Neuronal stem cell (in vitro differentiated cells): ENCODE results near the gene TRPV4.

Source experiments
- DNase-seq: peaks from one replicate; pipeline ENCODE4 v3.0.0-alpha.2; 2013; ENCODE audit warnings: low spot score
- H2AFZ ChIP-seq: one replicate; pipeline ENCODE4 v1.6.1; 2013; ENCODE audit warnings: mild to moderate bottlenecking, low read length, inconsistent platforms
- H2AK5ac ChIP-seq: 2 replicates; pipeline ENCODE4 v1.6.1; 2013; ENCODE audit warnings: low read depth, mild to moderate bottlenecking, inconsistent platforms, low read length, moderate library complexity, mixed read lengths
- H2BK120ac ChIP-seq: 2 replicates; pipeline ENCODE4 v1.6.1; 2013; ENCODE audit warnings: low read depth, mild to moderate bottlenecking, inconsistent platforms, low read length, moderate library complexity, mixed read lengths
- H2BK12ac ChIP-seq: one replicate; pipeline ENCODE4 v1.6.1; 2013; ENCODE audit warnings: low read length, inconsistent platforms
- H2BK15ac ChIP-seq: 2 replicates; pipeline ENCODE4 v1.6.1; 2013; ENCODE audit warnings: mild to moderate bottlenecking, low read length, inconsistent platforms, mixed read lengths
- H2BK5ac ChIP-seq: one replicate; pipeline ENCODE4 v1.6.1; 2013; ENCODE audit warnings: inconsistent platforms, mild to moderate bottlenecking, low read length, moderate library complexity
- H3K14ac ChIP-seq: one replicate; pipeline ENCODE4 v1.6.1; 2013; ENCODE audit warnings: low read length, inconsistent platforms
- H3K18ac ChIP-seq: 2 replicates; pipeline ENCODE4 v1.6.1; 2013; ENCODE audit warnings: low read length, inconsistent platforms
- H3K23ac ChIP-seq: 2 replicates; pipeline ENCODE4 v1.6.1; 2013; ENCODE audit warnings: low read depth, mild to moderate bottlenecking, mixed read lengths, low read length, inconsistent platforms; ENCODE audit not compliant: poor library complexity
- H3K27ac ChIP-seq: replicated peaks from 3 replicates; pipeline ENCODE4 v1.5.1; 2013; ENCODE audit warnings: low read length, inconsistent platforms
- H3K27me3 ChIP-seq, 3 experiments: 2 replicates each; pipeline ENCODE4 v1.6.1; 2013; ENCODE audit warnings: low read length in 3 of 3, mild to moderate bottlenecking in 2 of 3, inconsistent platforms in 1 of 3, low read depth in 1 of 3, mixed read lengths in 1 of 3, moderate library complexity in 1 of 3; ENCODE audit not compliant: control insufficient read depth in 3 of 3, insufficient read depth in 3 of 3
- H3K36me3 ChIP-seq, 2 donors: replicated peaks in 1 of 2; 2 replicates each; pipeline ENCODE4 v1.6.1; 2013; ENCODE audit warnings: low read length in 2 of 2; ENCODE audit not compliant: control insufficient read depth in 2 of 2, insufficient read depth in 2 of 2
- H3K4ac ChIP-seq: 2 replicates; pipeline ENCODE4 v1.6.1; 2013; ENCODE audit warnings: inconsistent platforms, mild to moderate bottlenecking, low read length, moderate library complexity
- H3K4me1 ChIP-seq, 2 donors: 1 replicate in 1 of 2; 2 replicates in 1 of 2; pipeline ENCODE4 v1.6.1; 2013; ENCODE audit warnings: low read length in 2 of 2, low read depth in 1 of 2; ENCODE audit not compliant: control insufficient read depth in 2 of 2, insufficient read depth in 1 of 2
- H3K4me2 ChIP-seq: one replicate; pipeline ENCODE4 v1.6.1; 2013; ENCODE audit warnings: mild to moderate bottlenecking, low read length, inconsistent platforms; ENCODE audit not compliant: insufficient read depth, poor library complexity, severe bottlenecking
- H3K4me3 ChIP-seq, 2 donors: 2 replicates each; pipeline ENCODE4 v1.5.1; 2013; ENCODE audit warnings: low read length in 2 of 2, mild to moderate bottlenecking in 2 of 2, inconsistent platforms in 1 of 2, moderate library complexity in 1 of 2
- H3K79me1 ChIP-seq: one replicate; pipeline ENCODE4 v1.6.1; 2013; ENCODE audit warnings: low read depth, mild to moderate bottlenecking, inconsistent platforms, low read length, moderate library complexity
- H3K9ac ChIP-seq: one replicate; pipeline ENCODE4 v1.6.1; 2013; ENCODE audit warnings: mild to moderate bottlenecking, low read depth, low read length, inconsistent platforms; ENCODE audit not compliant: poor library complexity
- H3K9me3 ChIP-seq, 2 donors: replicated peaks in 1 of 2; 2 replicates each; pipeline versions ENCODE3 to v1.6.1; 2013; ENCODE audit warnings: low read length in 2 of 2, mild to moderate bottlenecking in 2 of 2, inconsistent platforms in 1 of 2, low read depth in 1 of 2, mixed read lengths in 1 of 2, moderate library complexity in 1 of 2; ENCODE audit not compliant: control insufficient read depth in 2 of 2, insufficient read depth in 1 of 2
- H4K8ac ChIP-seq: one replicate; pipeline ENCODE4 v1.6.1; 2013; ENCODE audit warnings: low read depth, mild to moderate bottlenecking, inconsistent platforms, low read length, moderate library complexity
- H4K91ac ChIP-seq: one replicate; pipeline ENCODE4 v1.6.1; 2013; ENCODE audit warnings: low read length, low read depth, mild to moderate bottlenecking, inconsistent platforms; ENCODE audit not compliant: poor library complexity
- WGBS, 2 donors: extraction: QIAGEN DNeasy Blood & Tissue Kit; methylation state at CpG; one replicate each; pipeline ENCODE4 v1.1.7; 2013; ENCODE audit warnings: missing lambda C conversion rate in 2 of 2, mixed read lengths in 1 of 2; ENCODE audit not compliant: insufficient read length in 2 of 2, insufficient replicate concordance in 1 of 2; ENCODE audit errors: extremely low coverage in 2 of 2; 5-methylcytosine and 5-hydroxymethylcytosine counted together

The TRPV4 gene

GRCh38 chr12:109828754-109829511 is 4.3 kb downstream of the TRPV4 start:
- Histone ChIP-seq H3K4me1 (no peaks in the 10 kb centered on the region), H3K4me2 (no peak overlapping the region), H3K27ac (no peak overlapping the region), H3K4ac (no peak overlapping the region), H4K91ac (no peak overlapping the region), H4K8ac (no peak overlapping the region), H2BK12ac (no peak overlapping the region), H3K9me3 (no peaks in the 10 kb centered on the region), H2BK5ac (no peak overlapping the region), H2AK5ac (peak overlapping the region; percentile 28), H3K14ac (no peak overlapping the region), H2BK120ac (no peak overlapping the region), H3K79me1 (no peaks in the 10 kb centered on the region), H3K4me3 (no peak overlapping the region), H3K23ac (no peak overlapping the region), H2BK15ac (no peak overlapping the region), H3K18ac (no peak overlapping the region), H3K27me3 (peaks cover 0 to 50% (median 2%) of the 10 kb centered on the region in 3 experiments), H2AFZ (no peak overlapping the region), H3K9ac (no peak overlapping the region), H3K36me3 (no peaks in the 10 kb centered on the region)
- no peak for DNase-seq
- no CpG with 5 or more reads among the region's 3 CpGs for WGBS, 2 donors

DNA sequence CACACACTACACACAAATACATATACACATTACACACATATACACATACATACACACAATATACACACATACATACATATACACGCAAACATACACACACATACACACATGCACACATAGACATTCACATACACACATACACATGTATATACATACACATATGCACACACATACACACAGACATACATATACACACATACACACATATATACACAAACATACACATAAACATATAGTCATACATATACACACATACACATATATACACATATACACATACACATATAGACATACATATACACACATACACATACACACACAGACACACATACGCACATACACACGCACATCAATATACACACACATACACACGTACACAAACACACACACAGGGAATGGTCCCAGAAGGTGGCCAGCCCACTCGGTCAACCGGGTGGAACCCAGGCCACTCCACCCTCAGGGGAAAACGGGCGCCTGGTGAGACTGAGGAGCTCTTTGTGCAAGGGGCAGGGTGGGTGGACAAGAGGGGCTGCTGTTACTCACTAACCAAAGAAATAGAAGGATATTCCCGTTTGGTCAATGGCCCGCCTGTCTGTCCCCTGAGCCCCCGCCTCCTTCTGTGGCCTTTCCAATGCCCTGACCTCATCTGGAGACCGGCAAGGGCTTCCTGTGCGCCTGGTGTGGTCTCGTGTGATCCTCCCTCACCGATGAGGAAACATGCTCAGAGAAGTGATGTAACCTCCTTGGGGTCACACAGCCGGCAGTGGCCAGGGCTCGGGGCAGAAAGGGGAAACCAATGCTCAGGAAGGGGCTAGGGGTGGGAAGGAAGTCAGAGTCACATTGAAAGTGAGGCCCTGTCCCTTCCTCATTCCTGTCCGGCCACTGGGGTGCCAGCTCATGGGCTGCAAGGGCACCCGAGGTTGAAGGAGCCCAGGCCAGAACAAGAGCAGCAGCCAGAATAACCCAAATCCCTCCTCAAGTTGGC is 5.3 kb downstream of the TRPV4 start:
- 96% methylated on average over 2 of the region's 19 CpGs; no CpG with 5 or more reads in 1 of the 2 donors for WGBS, 2 donors
- no peaks in the 10 kb centered on the region for H3K36me3 ChIP-seq
- no peak overlapping the region for H2BK120ac ChIP-seq
- no peaks in the 10 kb centered on the region for H3K4me1 ChIP-seq
- H2AK5ac ChIP-seq, result peak overlapping the region; percentile 20
- H3K23ac ChIP-seq, result no peak overlapping the region
- no peaks in the 10 kb centered on the region for H3K9me3 ChIP-seq
- H2BK5ac ChIP-seq, result no peak overlapping the region
- no peak overlapping the region for H3K14ac ChIP-seq
- H3K4ac ChIP-seq, result no peak overlapping the region
- no peak overlapping the region for H2BK15ac ChIP-seq
- no peak overlapping the region for H3K27ac ChIP-seq
- H3K79me1 ChIP-seq, result no peaks in the 10 kb centered on the region
- no peak overlapping the region for H3K4me3 ChIP-seq
- H3K27me3 ChIP-seq, result peaks cover 0 to 43% (median 1%) of the 10 kb centered on the region in 3 experiments
- H3K9ac ChIP-seq, result no peak overlapping the region
- no peak overlapping the region for H2BK12ac ChIP-seq
- H4K91ac ChIP-seq, result no peak overlapping the region
- H3K4me2 ChIP-seq, result no peak overlapping the region
- H4K8ac ChIP-seq, result no peak overlapping the region
- no peak for DNase-seq
- no peak overlapping the region for H2AFZ ChIP-seq
- no peak overlapping the region for H3K18ac ChIP-seq

- no peak overlapping the region for H3K14ac ChIP-seq
- no peaks in the 10 kb centered on the region for H3K36me3 ChIP-seq
- H3K23ac ChIP-seq, result no peak overlapping the region
- H3K27me3 ChIP-seq, result peaks cover 0 to 40% (median 0%) of the 10 kb centered on the region in 3 experiments
- no peak for DNase-seq
- no peaks in the 10 kb centered on the region for H3K9me3 ChIP-seq
- H4K8ac ChIP-seq, result no peak overlapping the region
- no peak overlapping the region for H2BK5ac ChIP-seq
- no CpG with 5 or more reads among the region's 3 CpGs for WGBS, 2 donors
- peaks cover 3 to 4% of the 10 kb centered on the region in 2 donors for H3K4me1 ChIP-seq
- H3K4me3 ChIP-seq, result no peak overlapping the region
- no peak overlapping the region for H2BK120ac ChIP-seq
- H2BK15ac ChIP-seq, result no peak overlapping the region
- H2AK5ac ChIP-seq, result no peak overlapping the region
- H3K18ac ChIP-seq, result no peak overlapping the region
- no peak overlapping the region for H3K4ac ChIP-seq
- H2AFZ ChIP-seq, result no peak overlapping the region
- no peak overlapping the region for H3K27ac ChIP-seq
- H3K79me1 ChIP-seq, result no peaks in the 10 kb centered on the region
- no peak overlapping the region for H3K9ac ChIP-seq
- no peak overlapping the region for H2BK12ac ChIP-seq
- no peak overlapping the region for H3K4me2 ChIP-seq
- no peak overlapping the region for H4K91ac ChIP-seq
Measured at GRCh38 chr12:109827080-109827479, 6.1 kb downstream of the TRPV4 start.

DNA sequence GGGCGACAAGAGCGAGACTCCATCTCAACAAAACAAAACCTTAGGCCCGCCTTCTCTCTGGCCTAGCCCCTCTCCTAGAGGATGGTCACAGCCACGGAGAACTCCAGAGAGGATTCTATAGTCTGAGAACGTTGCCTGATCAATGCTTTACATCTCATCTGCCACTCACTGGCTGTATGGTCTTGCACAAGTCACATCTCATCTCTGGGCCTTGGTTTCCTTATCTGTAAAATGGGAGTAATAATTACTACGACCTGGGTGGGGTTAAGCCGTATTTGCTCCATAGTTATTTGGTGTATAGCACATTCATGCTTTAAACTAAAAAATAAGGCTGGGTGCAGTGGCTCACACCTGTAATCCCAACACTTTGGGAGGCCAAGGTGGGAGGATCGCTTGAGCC is 8.5 kb downstream of the TRPV4 start:
- Histone ChIP-seq H4K91ac (no peak overlapping the region), H3K4ac (no peak overlapping the region), H3K14ac (no peak overlapping the region), H3K27ac (no peak overlapping the region), H2AK5ac (no peak overlapping the region), H2BK15ac (no peak overlapping the region), H3K27me3 (peaks cover 0 to 22% (median 0%) of the 10 kb centered on the region in 3 experiments), H3K79me1 (no peaks in the 10 kb centered on the region), H4K8ac (no peak overlapping the region), H3K36me3 (no peaks in the 10 kb centered on the region), H2BK5ac (no peak overlapping the region), H3K4me2 (no peak overlapping the region), H3K23ac (no peak overlapping the region), H2BK12ac (no peak overlapping the region), H3K18ac (no peak overlapping the region), H3K9me3 (no peaks in the 10 kb centered on the region), H2AFZ (no peak overlapping the region), H3K9ac (no peak overlapping the region), H3K4me1 (peaks cover 4 to 5% of the 10 kb centered on the region in 2 donors), H3K4me3 (no peak overlapping the region), H2BK120ac (no peak overlapping the region)
- no peak for DNase-seq
- no CpG with 5 or more reads among the region's 8 CpGs for WGBS, 2 donors
